SH-SY5Y (cell line): ENCODE results near the gene TRPM3.

Experiments used
- GATA2 ChIP-seq: IDR thresholded peaks from 2 replicates; pipeline ENCODE4 v1.6.1; 2011; ENCODE audit warnings: mild to moderate bottlenecking, low read depth, low read length
- GATA3 ChIP-seq: IDR thresholded peaks from 2 replicates; pipeline ENCODE4 v1.6.1; 2011; ENCODE audit warnings: low read depth, mild to moderate bottlenecking, low read length, moderate library complexity

DNA sequence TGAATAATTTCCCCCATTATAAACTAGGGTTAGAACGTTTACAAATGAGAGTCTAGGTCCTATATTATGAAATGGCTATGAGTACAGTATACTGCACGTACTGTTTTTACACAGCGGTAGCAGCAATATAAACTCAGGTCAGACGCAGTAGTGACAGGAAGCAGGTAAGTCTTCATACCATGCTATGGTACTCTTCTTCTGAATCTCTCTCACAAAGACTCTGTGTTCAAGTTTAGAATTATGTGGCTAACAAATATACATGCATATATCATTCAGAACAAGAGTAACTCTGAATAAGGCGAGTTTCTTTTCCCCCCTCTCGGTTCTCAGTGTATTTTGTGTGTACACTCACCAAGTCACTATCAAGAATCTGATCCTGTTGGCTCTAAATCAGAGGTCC lies 592.0 kb downstream of the TRPM3 start:
- TF ChIP-seq GATA2, result no peak
- no peak for TF ChIP-seq GATA3
